Activated CD8-positive, alpha-beta memory T cell treated with anti-CD3 and anti-CD28 coated beads, Interleukin-2, amount 50 U/mL, for 1 hour (primary cell): ENCODE data around the gene CCHCR1.
"Not testable (repeated sequence)": the region's sequence is repeated elsewhere in the genome, so short reads cannot be mapped to it uniquely, and the experiment has no call there.

Experiments
- DNase-seq: peaks from one replicate; pipeline ENCODE4 v3.0.0-alpha.2; 2020; ENCODE audit errors: extremely low read depth

Gene CCHCR1

DNA sequence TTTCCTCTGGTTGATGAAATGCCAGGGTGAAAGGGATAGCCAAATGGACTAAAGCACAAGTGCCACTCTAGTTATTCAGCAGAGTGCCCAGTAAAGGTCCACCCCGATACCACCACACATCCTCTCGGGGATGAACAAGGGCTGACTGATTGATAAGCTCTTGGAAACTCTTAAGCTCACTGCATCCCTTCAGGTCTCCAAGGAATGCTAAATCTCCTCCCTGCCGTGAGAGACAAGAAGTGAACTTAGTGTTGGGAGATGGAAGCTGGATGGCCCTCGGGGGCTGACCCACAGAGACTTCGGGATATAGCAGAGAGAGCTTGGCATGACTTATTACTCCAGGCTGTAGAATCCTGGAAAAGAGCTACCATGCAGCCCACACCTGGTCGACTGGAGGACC, 26.3 kb upstream of the CCHCR1 start:
- DNase-seq: not testable (repeated sequence)

GRCh38 chr6:31183287-31183686, 25.7 kb upstream of the CCHCR1 start:
- not testable (repeated sequence) for DNase-seq

- DNase-seq: no peak
These were observed 22.9 kb upstream of the CCHCR1 start for GRCh38 chr6:31180500-31180899.

DNA sequence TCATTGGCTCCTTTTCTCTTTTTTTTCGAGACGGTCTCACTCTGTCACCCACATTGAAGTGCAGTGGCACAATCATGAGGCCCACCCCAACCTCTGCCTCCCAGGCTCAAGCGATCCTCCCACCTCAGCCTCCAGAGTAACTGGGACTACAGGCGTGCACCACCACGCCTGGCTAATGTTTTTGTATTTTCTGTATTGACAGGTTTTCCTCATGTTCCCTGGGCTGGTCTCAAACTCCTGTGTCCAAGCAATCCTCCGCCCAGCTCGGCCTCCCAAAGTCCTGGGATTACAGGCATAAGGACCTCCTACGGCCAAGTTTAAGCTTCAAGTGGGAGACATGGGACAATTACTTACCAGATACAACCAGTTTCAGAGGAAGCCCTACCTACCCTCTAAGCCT, 22.3 kb upstream of the CCHCR1 start:
- DNase-seq: no peak

DNA sequence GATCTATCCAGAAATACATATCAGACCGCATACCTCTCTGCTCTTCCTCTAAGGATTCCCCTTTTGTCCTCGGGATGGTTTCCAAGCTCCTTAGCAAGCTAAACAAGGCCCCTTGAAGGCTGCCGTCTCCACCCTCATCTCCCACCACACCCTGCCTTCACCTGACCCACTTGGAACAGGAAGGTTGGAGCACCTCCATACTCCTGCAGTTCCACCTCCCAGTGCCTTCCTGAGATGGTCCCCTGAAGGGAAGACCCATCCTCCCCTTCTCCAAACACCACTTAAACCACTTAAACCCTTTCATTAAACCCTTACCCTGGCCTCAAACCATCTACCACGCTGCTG, 21.4 kb upstream of the CCHCR1 start:
- no peak for DNase-seq

GRCh38 chr6:31178143-31179041, 20.8 kb upstream of the CCHCR1 start:
- no peak for DNase-seq

- DNase-seq: no peak
These were observed 18.4 kb upstream of the CCHCR1 start for GRCh38 chr6:31175971-31176370.

- no peak for DNase-seq
These were observed 16.8 kb upstream of the CCHCR1 start for GRCh38 chr6:31174378-31174777.

DNA sequence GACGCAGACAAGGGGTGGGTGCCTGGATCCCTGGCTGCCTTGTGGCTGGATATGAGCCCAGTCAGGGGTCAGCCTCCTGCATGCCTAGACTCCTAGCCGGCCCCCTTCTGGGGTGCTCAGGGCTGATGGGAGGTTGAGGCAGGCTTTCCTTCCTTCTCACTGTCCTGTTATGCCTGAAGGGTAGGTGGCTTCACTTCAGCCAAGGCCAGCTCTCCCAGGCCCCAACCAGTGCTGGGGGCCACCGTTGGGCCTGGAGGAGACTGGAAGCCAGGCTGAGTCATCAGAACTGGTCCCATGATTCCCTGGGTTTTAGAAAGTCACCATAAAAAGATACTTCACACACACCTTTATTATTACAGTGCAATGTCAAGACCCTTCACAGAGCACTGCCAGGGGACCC, 15.8 kb upstream of the CCHCR1 start:
- no peak for DNase-seq

DNA sequence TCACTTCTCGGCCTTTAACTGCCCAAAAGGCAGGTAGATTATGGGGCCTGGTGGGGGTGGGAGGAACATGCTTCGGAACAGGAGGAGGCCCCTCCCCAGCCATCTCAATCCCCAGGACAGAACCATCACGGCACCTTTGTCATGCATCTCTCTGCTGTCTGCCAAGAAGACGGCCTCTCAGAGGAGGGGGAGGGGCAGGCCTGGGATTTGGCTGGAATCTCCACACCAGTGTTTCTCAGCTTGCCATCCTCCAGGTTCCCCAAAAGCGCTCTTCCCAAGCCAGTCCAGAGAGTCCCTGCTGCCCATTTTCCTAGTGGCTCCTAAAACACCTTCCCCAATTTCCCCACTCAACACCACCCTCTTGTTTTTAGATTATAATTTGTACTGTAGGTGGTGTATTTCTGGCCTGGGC, 15.4 kb upstream of the CCHCR1 start:
- DNase-seq: no peak

- DNase-seq: no peak
These were observed 14.6 kb upstream of the CCHCR1 start for GRCh38 chr6:31171931-31172905.

DNA sequence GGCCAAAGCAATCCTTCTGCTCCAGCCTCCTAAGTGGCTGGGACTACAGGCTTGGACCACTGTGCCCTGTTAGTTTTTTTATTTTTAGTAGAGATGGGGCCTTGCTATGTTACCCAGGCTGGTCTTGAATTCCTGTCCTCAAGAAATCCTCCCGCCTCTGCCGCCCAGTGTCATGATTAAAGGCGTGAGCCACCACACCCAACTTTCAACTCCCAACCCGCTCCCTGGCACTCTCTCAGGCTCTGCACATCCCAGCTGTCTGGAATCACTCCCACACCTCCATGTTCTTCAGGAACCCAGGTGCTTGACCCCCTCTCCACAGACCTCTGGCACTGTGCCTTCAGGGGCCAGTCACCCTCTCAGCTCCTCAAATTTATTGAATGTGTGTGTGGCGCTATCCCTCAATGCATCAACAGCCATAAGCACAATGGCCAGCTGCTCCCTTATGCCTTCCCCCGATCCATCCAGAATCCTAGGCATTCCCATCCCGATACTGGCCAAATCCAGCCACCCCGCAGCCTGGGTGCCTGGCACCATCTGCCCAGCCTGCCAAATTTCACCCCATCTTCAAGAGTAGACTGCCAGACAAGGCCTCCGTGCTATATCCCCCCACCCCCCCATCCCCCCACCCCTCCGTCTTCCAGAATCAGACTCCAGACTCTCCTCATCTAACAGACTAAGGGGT, 13.5 kb upstream of the CCHCR1 start:
- no peak for DNase-seq

- no peak for DNase-seq
These were observed 12.9 kb upstream of the CCHCR1 start, which contains the start of gene POU5F1 for GRCh38 chr6:31170600-31170881. Gene POU5F1 (minus strand): TSS chr6:31170682. CDS start chr6:31170620, 62 bp downstream.

DNA sequence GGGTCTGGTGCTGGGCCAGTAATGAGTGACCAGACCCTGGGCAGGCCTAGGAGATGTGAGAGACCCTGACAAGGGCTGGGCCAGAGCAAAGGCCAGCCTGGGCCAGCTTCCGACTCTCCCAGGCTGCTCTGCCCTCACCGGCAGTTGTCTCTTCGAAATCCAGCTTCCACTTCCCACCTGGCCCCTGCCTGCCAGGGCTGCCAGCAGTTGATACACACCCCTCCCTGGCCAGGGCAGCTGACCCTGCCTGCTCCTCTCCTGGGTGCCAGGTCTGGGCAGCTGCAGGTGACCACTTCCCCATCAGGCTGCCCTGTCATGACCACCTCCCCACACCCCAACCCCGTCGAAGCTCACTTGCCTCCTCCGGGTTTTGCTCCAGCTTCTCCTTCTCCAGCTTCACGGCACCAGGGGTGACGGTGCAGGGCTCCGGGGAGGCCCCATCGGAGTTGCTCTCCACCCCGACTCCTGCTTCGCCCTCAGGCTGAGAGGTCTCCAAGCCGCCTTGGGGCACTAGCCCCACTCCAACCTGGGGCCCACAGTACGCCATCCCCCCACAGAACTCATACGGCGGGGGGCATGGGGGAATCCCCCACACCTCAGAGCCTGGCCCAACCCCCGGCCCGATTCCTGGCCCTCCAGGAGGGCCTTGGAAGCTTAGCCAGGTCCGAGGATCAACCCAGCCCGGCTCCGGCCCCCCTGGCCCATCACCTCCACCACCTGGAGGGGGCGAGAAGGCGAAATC, 12.4 kb upstream of the CCHCR1 start:
- not testable (repeated sequence) for DNase-seq

DNA sequence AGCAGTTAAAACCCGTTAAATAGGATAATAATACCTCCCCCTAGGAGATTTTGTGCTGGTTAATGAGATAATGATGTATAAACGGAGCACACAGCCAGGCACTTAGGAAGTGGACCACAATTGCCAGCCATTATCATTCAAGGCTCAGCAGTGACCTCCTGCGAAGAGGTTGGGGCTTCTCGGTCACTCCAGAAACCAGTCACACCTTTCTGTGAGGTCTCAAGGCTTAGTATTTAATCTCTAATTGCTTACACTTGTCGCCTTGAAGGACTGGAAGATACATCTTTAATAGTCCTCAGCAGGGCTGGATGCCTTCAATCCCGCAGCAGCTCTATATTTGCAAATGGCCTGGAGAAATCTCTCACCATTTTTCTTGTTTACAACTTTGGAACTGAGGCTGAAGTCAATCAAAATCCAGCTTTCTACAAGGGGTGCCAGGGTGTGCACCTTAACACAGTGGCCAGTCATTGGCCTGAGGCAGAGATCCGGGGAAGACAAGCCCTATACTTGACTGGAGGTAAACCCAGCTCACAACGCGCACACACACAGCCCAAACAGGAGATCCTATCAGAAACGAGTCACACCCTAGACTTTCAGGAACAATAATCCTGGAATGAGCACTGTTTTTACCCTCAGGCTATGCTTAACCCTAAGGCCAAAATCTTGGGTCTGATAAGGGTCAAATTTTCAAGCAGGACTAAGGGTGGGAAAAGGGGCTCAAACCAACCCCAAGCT, 11.7 kb upstream of the CCHCR1 start:
- no peak for DNase-seq

DNA sequence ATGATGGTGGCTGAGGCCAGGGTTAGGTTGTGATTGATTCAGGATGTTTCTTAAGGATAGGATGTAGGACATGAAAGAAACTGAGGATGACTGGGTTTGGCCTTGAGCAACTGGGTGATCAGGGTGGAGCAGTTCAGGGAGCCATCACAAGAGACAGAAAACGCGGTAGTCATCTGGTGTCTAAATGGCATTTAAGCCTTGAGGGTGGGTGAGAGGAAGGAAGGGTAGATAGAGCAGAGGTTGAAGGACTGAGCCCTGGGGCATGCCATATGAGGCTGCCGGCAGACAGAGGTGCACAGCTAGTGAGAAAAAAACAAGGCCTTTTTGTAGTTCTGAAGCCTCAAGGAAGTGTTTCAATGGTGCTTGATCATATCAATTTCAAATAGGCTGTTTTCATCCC, 11.0 kb upstream of the CCHCR1 start:
- no peak for DNase-seq

DNA sequence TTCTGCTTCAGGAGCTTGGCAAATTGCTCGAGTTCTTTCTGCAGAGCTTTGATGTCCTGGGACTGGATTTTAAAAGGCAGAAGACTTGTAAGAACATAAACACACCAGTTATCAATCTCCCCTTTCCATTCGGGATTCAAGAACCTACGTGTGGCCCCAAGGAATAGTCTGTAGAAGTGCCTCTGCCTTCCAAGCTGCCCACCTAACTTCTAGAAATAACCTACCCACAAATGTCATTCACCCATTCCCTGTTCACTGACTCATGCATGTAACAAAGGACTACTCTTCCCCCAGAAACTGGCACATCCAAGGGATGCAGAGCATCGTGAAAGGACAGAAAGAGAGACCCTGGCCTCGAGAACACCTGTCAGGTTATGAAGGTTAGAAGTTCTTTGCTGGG, 8.4 kb upstream of the CCHCR1 start:
- no peak for DNase-seq

- DNase-seq: not testable (repeated sequence)
These were observed 7.6 kb upstream of the CCHCR1 start for GRCh38 chr6:31165064-31165832.

DNA sequence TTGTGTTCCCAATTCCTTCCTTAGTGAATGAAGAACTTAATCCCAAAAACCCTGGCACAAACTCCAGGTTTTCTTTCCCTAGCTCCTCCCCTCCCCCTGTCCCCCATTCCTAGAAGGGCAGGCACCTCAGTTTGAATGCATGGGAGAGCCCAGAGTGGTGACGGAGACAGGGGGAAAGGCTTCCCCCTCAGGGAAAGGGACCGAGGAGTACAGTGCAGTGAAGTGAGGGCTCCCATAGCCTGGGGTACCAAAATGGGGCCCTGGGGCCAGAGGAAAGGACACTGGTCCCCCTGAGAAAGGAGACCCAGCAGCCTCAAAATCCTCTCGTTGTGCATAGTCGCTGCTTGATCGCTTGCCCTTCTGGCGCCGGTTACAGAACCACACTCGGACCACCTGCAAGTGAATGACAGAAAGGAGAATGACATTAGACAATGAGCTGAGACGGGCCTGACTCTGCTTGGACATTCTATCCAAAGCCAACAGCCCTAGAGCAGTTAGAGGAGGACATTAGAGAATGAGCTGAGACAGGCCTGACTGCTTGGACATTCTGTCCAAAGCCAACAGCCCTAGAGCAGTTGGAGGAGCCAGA, 7.0 kb upstream of the CCHCR1 start:
- not testable (repeated sequence) for DNase-seq

- no peak for DNase-seq
These were observed 6.3 kb upstream of the CCHCR1 start for GRCh38 chr6:31163922-31164321.
